ENCODE measurements around the gene FLCN. TPM values are rescaled to one million over a fixed set of nuclear protein-coding genes. Genes with fewer than 3 reads are reported as not detected.
A peak's percentile ranks its signal among the peaks of the same experiment; 100 is the strongest.
"Not testable (repeated sequence)": the region's sequence is repeated elsewhere in the genome, so short reads cannot be mapped to it uniquely, and the experiment has no call there.

The FLCN gene
- total RNA-seq, 1 experiment from 2014 or later: 43.4 TPM

- DNase-seq (ENCODE audit: low read depth): no peak
These were observed 22.1 kb downstream of the FLCN start for GRCh38 chr17:17214646-17215436.

DNA sequence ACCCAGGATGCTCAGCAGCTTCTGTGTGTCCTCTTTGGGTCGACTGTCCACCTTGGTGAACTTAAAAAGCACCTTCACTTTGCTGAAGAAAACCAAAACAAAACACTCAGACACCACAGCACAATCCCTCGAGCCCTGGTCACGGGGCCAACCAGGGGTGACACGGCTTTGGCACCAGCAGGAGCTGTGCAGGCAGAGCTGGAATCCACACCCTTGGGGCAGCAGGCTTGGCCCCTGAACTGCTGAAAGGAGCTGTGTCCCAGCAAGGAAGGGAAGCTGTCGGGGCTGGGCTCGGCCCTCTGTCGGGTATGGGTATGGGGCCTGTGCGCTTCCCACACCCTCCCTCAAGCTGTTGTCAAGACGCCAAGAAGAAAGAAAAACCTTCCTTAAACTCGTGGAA is 23.2 kb downstream of the FLCN start:
- no peak for DNase-seq (ENCODE audit: low read depth)

- DNase-seq (ENCODE audit: low read depth): no peak
These were observed 29.0 kb downstream of the FLCN start for GRCh38 chr17:17207998-17208397.

DNA sequence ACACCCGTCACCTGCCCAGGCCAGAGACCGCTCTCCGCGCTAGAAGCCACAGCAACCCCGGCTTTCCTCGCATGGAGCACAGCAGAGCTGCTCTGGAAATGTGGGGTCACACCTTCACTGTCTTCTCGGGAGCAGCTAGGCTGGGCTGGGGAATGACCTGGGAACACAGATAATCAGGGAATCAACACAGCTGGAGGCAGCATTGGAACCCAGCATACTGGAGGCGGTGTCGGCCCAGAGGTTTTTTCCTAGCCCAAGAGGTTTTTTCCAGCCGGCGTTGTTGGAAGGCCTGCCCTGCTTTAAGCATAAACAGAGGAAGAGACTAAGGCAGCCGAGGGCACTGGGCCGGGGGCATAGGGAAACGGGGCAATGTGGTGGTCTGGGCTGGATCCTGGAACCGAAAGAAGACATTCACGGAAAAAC is 30.0 kb downstream of the FLCN start:
- DNase-seq (ENCODE audit: low read depth): no peak

- peak; percentile 75 for DNase-seq (ENCODE audit: low read depth)
These were observed 30.6 kb downstream of the FLCN start, which contains the start of gene PLD6 for GRCh38 chr17:17206124-17206912. PLD6 (minus strand) TSS chr17:17206333; CDS start chr17:17206286, 47 bp downstream.

- peak; percentile 53 for DNase-seq (ENCODE audit: low read depth)
These were observed 31.4 kb downstream of the FLCN start for GRCh38 chr17:17205368-17206123.

DNA sequence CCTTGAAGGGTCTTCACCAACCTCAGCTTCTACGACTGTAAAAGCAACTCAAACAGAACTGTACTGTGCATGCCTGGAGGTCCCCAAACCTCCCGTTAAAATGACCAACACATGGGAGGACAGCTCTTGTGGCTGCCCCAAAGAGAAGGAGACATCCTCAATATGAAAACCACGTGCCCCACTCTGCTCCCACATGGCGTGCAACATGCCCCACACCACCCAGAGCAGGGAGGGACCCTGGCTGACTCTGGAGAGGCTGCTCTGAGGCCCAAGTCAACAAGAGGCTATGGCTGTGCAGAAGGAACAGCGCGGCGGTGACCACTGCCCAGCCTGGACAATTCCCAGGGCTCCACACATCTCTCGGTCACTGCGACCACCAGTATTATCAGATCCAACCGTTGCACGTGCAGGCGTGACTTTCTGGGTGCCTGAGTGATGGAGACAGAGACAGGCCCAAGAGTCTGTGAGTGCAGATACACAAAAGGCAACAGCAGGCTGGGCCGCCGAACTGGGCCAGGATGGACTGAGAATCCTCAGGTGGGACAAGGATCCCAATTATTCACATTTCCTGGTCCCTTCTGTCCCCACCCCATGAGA is 32.2 kb downstream of the FLCN start:
- no peak for DNase-seq (ENCODE audit: low read depth)

- peak; percentile 18 for DNase-seq (ENCODE audit: low read depth)
These were observed 32.9 kb downstream of the FLCN start for GRCh38 chr17:17204041-17204591.

GRCh38 chr17:17203173-17203730 is 33.7 kb downstream of the FLCN start:
- no peak for DNase-seq (ENCODE audit: low read depth)

GRCh38 chr17:17201907-17202306 is 35.1 kb downstream of the FLCN start:
- peak; percentile 38 for DNase-seq (ENCODE audit: low read depth)

- no peak for DNase-seq (ENCODE audit: low read depth)
These were observed 35.7 kb downstream of the FLCN start for GRCh38 chr17:17201271-17201670.

DNA sequence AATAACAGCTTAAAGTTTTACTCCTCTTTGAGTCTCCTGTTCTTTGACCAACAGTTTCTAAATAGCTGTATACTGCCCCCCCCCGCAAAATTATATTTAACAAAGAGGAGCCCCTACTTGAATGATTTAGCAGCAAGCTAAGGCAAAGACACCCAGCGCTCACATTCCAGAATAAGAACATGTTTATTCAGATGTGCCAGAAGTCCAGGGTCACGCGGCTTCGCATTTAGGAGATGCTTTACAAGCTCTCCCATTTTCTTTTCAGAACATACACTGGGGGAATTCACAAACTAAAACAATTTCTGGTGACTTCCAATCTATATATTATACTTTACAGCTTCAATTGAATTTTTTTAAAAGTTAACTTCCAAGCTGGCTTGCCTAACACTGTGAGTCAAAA is 36.1 kb downstream of the FLCN start:
- DNase-seq (ENCODE audit: low read depth): no peak

- DNase-seq (ENCODE audit: low read depth): no peak
These were observed 36.7 kb downstream of the FLCN start for GRCh38 chr17:17200311-17200710.

DNA sequence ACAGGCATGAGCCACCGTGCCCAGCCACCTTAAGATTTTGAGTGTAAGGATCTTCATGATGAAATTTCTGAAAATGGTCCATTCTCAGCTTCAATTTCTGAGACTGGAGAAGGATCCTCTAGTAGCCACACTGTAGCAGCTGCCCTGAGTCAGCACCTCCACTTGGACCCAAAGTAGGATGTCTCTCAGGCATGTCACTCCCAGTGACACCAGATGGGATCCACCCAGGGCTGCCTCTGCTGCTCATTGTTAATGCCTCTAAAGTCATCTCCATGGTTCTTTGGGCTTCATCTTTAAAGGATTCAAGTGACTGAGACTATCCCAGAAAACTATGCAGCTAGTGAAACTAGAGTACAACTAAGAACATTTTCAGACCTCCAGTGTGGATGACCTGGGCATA is 38.7 kb downstream of the FLCN start:
- peak; percentile 41 for DNase-seq (ENCODE audit: low read depth)

DNA sequence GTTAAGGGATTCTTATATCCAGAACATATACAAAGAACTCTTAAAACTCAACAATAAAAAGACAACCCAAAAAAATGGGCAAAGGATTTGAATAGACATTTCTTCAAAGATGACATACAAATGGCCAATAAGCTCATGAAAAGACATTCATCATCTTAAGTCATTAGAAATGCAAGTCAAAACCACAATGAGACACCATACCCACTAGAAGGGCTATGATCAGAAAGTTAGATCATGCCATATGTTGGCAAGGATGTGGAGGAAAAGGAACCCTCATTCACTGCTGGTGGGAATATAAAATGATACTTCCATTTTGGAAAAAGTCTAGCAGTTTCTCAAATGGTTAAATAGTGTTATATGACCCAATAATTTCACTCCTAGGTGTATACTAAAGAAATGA is 40.2 kb downstream of the FLCN start:
- peak; percentile 65 for DNase-seq (ENCODE audit: low read depth)

- DNase-seq (ENCODE audit: low read depth): not testable (repeated sequence)
These were observed 41.5 kb downstream of the FLCN start for GRCh38 chr17:17195466-17195865.

DNA sequence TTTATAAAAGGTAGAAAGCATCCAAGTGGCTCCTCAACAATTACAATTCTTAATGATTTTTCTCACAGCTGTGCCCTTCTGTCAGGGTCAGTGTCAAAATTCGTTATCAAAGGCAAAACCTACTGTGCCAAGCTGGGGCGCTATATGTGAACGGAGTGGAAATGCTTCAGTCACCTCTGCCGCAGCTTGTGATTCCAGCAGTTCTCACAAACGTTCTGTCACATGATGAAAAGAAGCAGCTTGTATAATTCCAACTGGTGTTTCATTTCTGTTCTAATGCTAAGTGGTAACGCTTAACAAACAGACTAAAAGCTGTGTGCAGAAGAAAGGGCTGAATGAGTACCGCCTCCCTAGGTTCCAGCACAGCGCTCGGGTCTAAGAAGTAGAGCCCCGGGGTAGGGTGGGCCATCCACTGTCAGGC is 45.0 kb downstream of the FLCN start:
- peak; percentile 74 for DNase-seq (ENCODE audit: low read depth)

- DNase-seq (ENCODE audit: low read depth): peak; percentile 96
These were observed 45.6 kb downstream of the FLCN start for GRCh38 chr17:17191346-17191792.

DNA sequence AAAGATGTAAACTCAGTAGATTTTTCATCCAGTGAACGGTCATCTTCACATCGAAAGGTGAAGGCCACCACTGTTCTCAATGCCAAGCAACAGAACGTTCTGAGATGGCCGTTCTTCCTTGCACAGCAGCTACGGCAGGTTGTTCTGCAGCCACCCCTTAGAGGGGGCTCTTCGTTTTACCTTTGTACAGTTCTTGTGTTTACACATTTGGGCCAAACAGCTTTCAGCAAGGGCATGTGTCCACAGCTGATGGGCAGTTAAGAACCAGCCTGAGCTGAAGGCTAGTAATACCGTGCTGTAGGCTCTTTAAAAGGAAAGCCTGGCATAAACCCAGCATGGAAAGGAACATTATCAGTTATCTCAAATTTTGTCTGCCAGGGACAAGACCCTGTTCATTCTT is 46.8 kb downstream of the FLCN start:
- peak; percentile 15 for DNase-seq (ENCODE audit: low read depth)

DNA sequence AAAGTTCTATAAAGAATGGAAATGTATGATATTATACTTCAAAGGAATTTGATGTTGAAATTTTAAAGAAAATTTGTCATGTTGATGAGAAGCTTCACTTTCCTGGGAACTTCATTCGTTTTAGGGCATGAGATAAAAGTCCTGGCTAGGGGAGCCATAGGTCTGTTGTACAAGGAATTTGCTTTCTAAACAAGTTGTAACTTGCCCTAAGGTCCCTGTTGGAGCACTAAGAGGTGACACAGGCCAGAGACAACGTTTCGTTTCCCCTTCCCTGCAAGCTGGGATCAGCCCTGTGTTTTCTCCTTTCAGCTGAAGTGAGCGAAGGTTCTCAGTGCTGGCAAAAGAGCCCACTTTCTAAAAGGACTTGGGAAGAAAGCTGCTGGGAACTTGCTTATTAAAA is 47.4 kb downstream of the FLCN start:
- no peak for DNase-seq (ENCODE audit: low read depth)

GRCh38 chr17:17188586-17188985 is 48.4 kb downstream of the FLCN start:
- no peak for DNase-seq (ENCODE audit: low read depth)

Measured in LHCN-M2 (cell line).